ENCODE data around the gene IL1F10. TPM values are rescaled to one million over a fixed set of nuclear protein-coding genes. Genes with fewer than 3 reads are reported as not detected.

Gene IL1F10
- total RNA-seq, 2 experiments from 2014 or later = not detected

- ChIA-PET CTCF (ENCODE audit: unreplicated experiment) (no interaction called here), POLR2A (no interaction called here)
Observed at GRCh38 chr2:113114996-113115395, 47.2 kb downstream of the IL1F10 start.

DNA sequence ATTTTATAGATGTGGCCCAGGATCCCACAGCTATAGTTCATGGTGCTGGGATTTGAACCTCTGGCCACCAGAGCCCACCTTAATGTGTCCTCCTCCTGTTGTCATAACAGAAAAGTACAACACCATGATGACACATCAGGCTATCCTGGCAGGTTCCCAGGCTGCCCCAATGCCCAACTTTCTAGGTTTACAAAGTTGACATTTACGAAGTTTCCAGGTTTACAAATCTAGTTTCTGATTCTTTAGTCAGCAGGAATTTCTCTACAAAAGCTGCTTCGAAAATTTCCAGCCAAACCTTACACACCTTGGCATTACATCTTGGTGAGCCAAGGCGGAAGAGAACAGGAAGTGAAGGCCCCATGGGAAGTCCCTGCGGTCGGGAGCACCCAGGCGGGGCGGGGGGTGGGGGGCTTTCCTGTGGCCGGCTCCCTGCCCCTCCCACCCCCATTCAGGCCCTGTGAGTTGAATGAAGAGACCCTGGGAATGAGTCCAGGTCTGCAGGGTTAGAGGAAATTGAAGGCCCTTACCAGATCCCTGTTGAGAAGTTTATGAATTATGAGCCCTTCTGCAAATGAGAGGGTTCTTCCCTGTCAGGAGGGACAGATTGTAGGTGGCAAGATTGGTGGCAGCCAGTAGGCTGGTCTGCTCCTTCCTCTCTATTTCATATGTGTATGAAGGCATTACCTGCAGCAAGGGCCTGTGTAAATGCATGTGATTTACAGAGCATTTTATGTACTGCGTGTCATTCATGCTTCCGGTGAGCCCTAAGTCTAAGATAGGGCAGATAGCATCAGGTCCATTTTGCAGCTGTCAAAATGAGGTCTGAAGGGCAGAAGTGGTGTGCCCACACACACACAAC is 48.6 kb downstream of the IL1F10 start:
- no peak for DNase-seq (ENCODE audit: low spot score)
- Histone ChIP-seq H2AFZ (ENCODE audit: low read length) (no peak overlapping the region), H3K9me2 (ENCODE audit: insufficient read depth, low read length) (no peaks in the 10 kb centered on the region), H3K79me2 (ENCODE audit: insufficient read depth, low read depth, low read length) (no peaks in the 10 kb centered on the region), H4K20me1 (ENCODE audit: insufficient read depth, low read length) (no peaks in the 10 kb centered on the region), H3K4me1 (ENCODE audit: insufficient read depth, low read length, poor library complexity, severe bottlenecking) (peaks cover 5% of the 10 kb centered on the region), H3K4me3 (ENCODE audit: low read depth, low read length, poor library complexity, severe bottlenecking) (no peak overlapping the region), H3K4me2 (ENCODE audit: low read length) (peak overlapping the region; percentile 1; the same call in 1 of the 2 replicates), H3K9me3 (ENCODE audit: low read length) (no peaks in the 10 kb centered on the region), H3K27ac (ENCODE audit: low read depth, low read length, poor library complexity, severe bottlenecking) (no peak overlapping the region), H3K36me3 (ENCODE audit: insufficient read depth, low read length) (no peaks in the 10 kb centered on the region)
- ChIA-PET POLR2A (no interaction called here), CTCF (ENCODE audit: unreplicated experiment) (no interaction called here)
- intact Hi-C loops (cut with micrococcal nuclease; ENCODE audit: unreplicated experiment) = no loop called here
- TF ChIP-seq, protein P1, sequence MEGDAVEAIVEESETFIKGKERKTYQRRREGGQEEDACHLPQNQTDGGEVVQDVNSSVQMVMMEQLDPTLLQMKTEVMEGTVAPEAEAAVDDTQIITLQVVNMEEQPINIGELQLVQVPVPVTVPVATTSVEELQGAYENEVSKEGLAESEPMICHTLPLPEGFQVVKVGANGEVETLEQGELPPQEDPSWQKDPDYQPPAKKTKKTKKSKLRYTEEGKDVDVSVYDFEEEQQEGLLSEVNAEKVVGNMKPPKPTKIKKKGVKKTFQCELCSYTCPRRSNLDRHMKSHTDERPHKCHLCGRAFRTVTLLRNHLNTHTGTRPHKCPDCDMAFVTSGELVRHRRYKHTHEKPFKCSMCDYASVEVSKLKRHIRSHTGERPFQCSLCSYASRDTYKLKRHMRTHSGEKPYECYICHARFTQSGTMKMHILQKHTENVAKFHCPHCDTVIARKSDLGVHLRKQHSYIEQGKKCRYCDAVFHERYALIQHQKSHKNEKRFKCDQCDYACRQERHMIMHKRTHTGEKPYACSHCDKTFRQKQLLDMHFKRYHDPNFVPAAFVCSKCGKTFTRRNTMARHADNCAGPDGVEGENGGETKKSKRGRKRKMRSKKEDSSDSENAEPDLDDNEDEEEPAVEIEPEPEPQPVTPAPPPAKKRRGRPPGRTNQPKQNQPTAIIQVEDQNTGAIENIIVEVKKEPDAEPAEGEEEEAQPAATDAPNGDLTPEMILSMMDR (conservative IDR thresholded peaks at IDR 0.05; ENCODE audit: low read length) = no peak
- TF ChIP-seq EZH2phosphoT487 (IDR thresholded peaks at IDR 0.05; ENCODE audit: borderline replicate concordance, low read depth, low read length) = no peak
- no TSS peak for BruUV-seq (replicated peaks)

More at GRCh38 chr2:113114996-113115395, 47.2 kb downstream of the IL1F10 start:
- H3K9me3 ChIP-seq (ENCODE audit: low read length) = no peaks in the 10 kb centered on the region
- BruUV-seq (replicated peaks) = no TSS peak
- no peaks in the 10 kb centered on the region for H3K9me2 ChIP-seq (ENCODE audit: insufficient read depth, low read length)
- H3K36me3 ChIP-seq (ENCODE audit: insufficient read depth, low read length) = no peaks in the 10 kb centered on the region
- TF ChIP-seq EZH2phosphoT487 (IDR thresholded peaks at IDR 0.05; ENCODE audit: borderline replicate concordance, low read depth, low read length) = no peak
- TF ChIP-seq, protein P1 (conservative IDR thresholded peaks at IDR 0.05; ENCODE audit: low read length) = no peak
- DNase-seq (ENCODE audit: low spot score) = no peak
- H2AFZ ChIP-seq (ENCODE audit: low read length) = no peak overlapping the region
- no peaks in the 10 kb centered on the region for H4K20me1 ChIP-seq (ENCODE audit: insufficient read depth, low read length)
- H3K79me2 ChIP-seq (ENCODE audit: insufficient read depth, low read depth, low read length) = no peaks in the 10 kb centered on the region
- H3K4me2 ChIP-seq (ENCODE audit: low read length) = no peak overlapping the region
- H3K4me1 ChIP-seq (ENCODE audit: insufficient read depth, low read length, poor library complexity, severe bottlenecking) = peaks cover 5% of the 10 kb centered on the region
- intact Hi-C loops (cut with micrococcal nuclease; ENCODE audit: unreplicated experiment) = no loop called here
- no peak overlapping the region for H3K4me3 ChIP-seq (ENCODE audit: low read depth, low read length, poor library complexity, severe bottlenecking)
- H3K27ac ChIP-seq (ENCODE audit: low read depth, low read length, poor library complexity, severe bottlenecking) = no peak overlapping the region
